Osteocyte (in vitro differentiated cells): Measurements from ENCODE around the gene HEATR3. TPM values are rescaled to one million over a fixed set of nuclear protein-coding genes. Genes with fewer than 3 reads are reported as not detected.

Source experiments
- DNase-seq: peaks from one replicate; pipeline ENCODE4 v3.0.0; 2021; ENCODE audit warnings: mixed read lengths; ENCODE audit not compliant: unreplicated experiment; ENCODE audit errors: extremely low spot score
- H3K27ac Mint-ChIP-seq: one replicate; pipeline ENCODE4 v1.8.0; 2021; ENCODE audit warnings: mild to moderate bottlenecking, mixed read lengths; ENCODE audit not compliant: unreplicated experiment
- H3K27me3 Mint-ChIP-seq: one replicate; pipeline ENCODE4 v1.8.0; 2021; ENCODE audit warnings: mixed read lengths; ENCODE audit not compliant: unreplicated experiment
- H3K36me3 Mint-ChIP-seq: one replicate; pipeline ENCODE4 v1.8.0; 2021; ENCODE audit warnings: mixed read lengths; ENCODE audit not compliant: unreplicated experiment
- H3K4me1 Mint-ChIP-seq: one replicate; pipeline ENCODE4 v1.8.0; 2021; ENCODE audit warnings: mixed read lengths; ENCODE audit not compliant: unreplicated experiment
- H3K4me3 Mint-ChIP-seq: one replicate; pipeline ENCODE4 v1.8.0; 2021; ENCODE audit warnings: mild to moderate bottlenecking, moderate library complexity, mixed read lengths; ENCODE audit not compliant: unreplicated experiment
- H3K9me3 Mint-ChIP-seq: one replicate; pipeline ENCODE4 v1.8.0; 2021; ENCODE audit warnings: mixed read lengths; ENCODE audit not compliant: unreplicated experiment
- total RNA-seq: library from RNA; stranded (reverse); gene quantifications from 2 replicates; pipeline ENCODE4 v1.2.1, GENCODE V29; 2021
- TF ChIP-seq, protein P1 (sequence below): fragments of 200-600 bp; sonication (generic); IDR thresholded peaks from 2 replicates; pipeline ENCODE4 v1.5.0; 2021; ENCODE audit warnings: antibody characterized with exemption, mild to moderate bottlenecking, moderate library complexity

The HEATR3 gene
- total RNA-seq, 1 donor from 2014 or later = 19.4 TPM

DNA sequence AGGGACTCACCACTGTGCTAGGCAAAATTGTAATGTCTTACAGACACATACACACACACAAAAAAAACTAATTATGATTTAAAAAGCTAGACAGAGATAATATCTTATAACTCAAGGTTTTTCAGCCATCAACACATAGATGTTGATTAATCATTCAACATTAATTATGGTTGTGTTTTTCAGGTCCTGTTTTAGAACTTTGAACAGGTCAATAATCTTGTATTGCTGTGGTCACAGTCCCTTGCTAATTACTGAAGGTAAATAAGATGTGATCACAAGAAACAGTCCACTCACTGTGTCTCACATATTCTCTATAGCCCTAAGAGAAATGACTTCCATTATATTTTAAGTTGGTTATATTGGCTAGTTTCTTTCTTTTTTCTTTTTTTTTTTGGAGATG is 54.9 kb downstream of the HEATR3 start:
- Mint-ChIP-seq H3K4me3 (no peak overlapping the region), H3K27me3 (peaks cover 17% of the 10 kb centered on the region), H3K9me3 (peaks cover 3% of the 10 kb centered on the region), H3K27ac (no peak overlapping the region), H3K36me3 (no peaks in the 10 kb centered on the region), H3K4me1 (no peaks in the 10 kb centered on the region)
- TF ChIP-seq, protein P1, sequence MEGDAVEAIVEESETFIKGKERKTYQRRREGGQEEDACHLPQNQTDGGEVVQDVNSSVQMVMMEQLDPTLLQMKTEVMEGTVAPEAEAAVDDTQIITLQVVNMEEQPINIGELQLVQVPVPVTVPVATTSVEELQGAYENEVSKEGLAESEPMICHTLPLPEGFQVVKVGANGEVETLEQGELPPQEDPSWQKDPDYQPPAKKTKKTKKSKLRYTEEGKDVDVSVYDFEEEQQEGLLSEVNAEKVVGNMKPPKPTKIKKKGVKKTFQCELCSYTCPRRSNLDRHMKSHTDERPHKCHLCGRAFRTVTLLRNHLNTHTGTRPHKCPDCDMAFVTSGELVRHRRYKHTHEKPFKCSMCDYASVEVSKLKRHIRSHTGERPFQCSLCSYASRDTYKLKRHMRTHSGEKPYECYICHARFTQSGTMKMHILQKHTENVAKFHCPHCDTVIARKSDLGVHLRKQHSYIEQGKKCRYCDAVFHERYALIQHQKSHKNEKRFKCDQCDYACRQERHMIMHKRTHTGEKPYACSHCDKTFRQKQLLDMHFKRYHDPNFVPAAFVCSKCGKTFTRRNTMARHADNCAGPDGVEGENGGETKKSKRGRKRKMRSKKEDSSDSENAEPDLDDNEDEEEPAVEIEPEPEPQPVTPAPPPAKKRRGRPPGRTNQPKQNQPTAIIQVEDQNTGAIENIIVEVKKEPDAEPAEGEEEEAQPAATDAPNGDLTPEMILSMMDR = no peak
- DNase-seq = no peak

DNA sequence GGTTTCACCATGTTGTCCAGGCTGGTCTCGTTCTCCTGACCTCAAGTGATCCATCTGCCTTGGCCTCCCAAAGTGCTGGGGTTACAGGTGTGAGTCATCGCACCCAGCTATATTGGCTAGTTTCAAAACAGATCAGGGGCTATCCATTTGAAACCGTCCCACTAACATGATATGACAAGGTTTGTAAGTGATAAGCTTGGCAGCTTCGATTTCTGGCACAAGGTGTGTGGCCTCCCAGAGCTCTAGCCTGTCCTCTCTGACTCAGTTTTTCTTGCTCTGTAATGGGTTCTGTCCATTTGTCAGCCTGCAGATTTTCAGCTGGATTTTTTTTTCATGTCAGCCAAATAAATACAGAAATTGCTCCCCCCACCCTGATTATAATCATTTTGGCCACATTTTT is 55.5 kb downstream of the HEATR3 start:
- Mint-ChIP-seq H3K27ac (no peak overlapping the region), H3K4me3 (no peak overlapping the region), H3K4me1 (no peaks in the 10 kb centered on the region), H3K36me3 (no peaks in the 10 kb centered on the region), H3K27me3 (peaks cover 19% of the 10 kb centered on the region), H3K9me3 (peaks cover 3% of the 10 kb centered on the region)
- DNase-seq = no peak
- TF ChIP-seq, protein P1 = no peak

DNA sequence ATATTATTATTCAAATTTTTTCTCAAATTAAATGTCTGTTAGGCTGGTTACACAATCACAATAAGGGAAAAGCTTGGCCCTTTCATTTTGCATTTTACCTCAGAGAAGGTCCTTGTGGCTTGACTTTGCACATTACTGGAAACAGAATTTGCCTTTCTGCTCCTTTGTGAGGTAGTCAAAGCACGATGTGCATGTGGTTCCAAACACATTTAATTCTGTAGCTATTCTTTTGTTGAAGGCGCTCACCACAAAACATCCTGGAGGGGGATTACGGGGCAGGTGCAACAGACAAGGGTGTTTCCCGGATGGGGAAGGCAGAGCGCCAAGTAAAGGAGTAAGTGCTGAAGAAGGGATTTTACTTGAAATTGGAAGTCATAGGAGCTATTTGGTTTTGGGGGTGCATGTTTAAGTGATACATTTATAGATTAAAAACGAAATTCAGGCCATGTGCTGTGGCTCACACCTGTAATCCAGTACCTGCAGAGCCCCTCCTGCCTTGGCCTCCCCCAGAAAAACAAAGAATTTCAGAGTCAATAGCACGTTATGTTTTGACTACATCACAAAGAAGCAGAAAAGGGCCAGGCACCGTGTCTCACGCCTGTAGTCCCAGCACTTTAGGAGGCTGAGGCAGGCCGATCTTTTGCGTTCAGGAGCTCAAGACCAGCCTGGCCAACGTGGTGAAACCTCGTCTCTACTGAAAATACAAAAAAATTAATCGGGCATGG is 56.1 kb downstream of the HEATR3 start:
- TF ChIP-seq, protein P1 = no peak
- Mint-ChIP-seq H3K4me1 (no peaks in the 10 kb centered on the region), H3K27ac (no peak overlapping the region), H3K36me3 (no peaks in the 10 kb centered on the region), H3K9me3 (peaks cover 3% of the 10 kb centered on the region), H3K27me3 (peaks cover 19% of the 10 kb centered on the region), H3K4me3 (no peak overlapping the region)
- no peak for DNase-seq

- Mint-ChIP-seq H3K27ac (no peak overlapping the region), H3K4me3 (no peak overlapping the region), H3K36me3 (no peaks in the 10 kb centered on the region), H3K9me3 (peaks cover 3% of the 10 kb centered on the region), H3K27me3 (peaks cover 19% of the 10 kb centered on the region), H3K4me1 (no peaks in the 10 kb centered on the region)
- DNase-seq = no peak
- TF ChIP-seq, protein P1 = no peak
Measured at GRCh38 chr16:50123417-50123816, 57.6 kb downstream of the HEATR3 start.

DNA sequence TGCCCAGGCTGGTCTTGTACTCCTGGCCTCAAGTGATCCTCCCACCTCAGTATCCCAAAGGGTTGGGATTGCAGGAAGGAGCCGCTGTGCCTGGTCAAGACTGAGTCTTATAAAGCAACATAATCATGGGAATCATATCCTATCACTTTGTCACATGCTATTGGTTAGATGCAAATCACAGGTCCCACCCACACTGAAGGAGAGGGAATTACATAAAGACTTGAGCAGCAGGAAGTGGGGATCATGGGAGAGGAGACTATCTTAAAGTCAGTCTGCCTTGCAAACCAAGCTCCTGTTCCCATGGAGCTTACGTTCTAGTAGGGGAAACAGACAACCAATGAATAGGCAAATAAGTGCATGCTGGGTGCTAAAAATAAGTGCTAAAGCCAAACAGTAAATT is 59.0 kb downstream of the HEATR3 start:
- no peaks in the 10 kb centered on the region for H3K4me1 Mint-ChIP-seq
- TF ChIP-seq, protein P1 = no peak

More for the DNA sequence above, 59.0 kb downstream of the HEATR3 start:
- Mint-ChIP-seq H3K27me3 (peaks cover 19% of the 10 kb centered on the region), H3K4me3 (no peak overlapping the region), H3K36me3 (no peaks in the 10 kb centered on the region), H3K27ac (no peak overlapping the region), H3K9me3 (peaks cover 3% of the 10 kb centered on the region)
- no peak for DNase-seq
